Measurements from ENCODE around the gene LCNL1. TPM values are rescaled to one million over a fixed set of nuclear protein-coding genes. Genes with fewer than 3 reads are reported as not detected.

Gene LCNL1
- total RNA-seq, 4 donors from 2014 or later: 0.28 to 0.47 (median 0.36) TPM; not detected in 1

- TF ChIP-seq CTCF (IDR thresholded peaks at IDR 0.05): no peak
- ATAC-seq (ENCODE audit: low FRiP score): no peak
- DNase-seq (ENCODE audit: low spot score): no peak
Measured at GRCh38 chr9:136964833-136965422, 17.9 kb upstream of the LCNL1 start.

- DNase-seq (ENCODE audit: low spot score): no peak
- TF ChIP-seq CTCF (IDR thresholded peaks at IDR 0.05): no peak
- ATAC-seq (ENCODE audit: low FRiP score): no peak
Measured at GRCh38 chr9:136965771-136966484, 16.9 kb upstream of the LCNL1 start.

GRCh38 chr9:136968333-136969127 lies 14.3 kb upstream of the LCNL1 start:
- ATAC-seq (ENCODE audit: low FRiP score) (no peak), DNase-seq (ENCODE audit: low spot score) (no peak)
- TF ChIP-seq CTCF (IDR thresholded peaks at IDR 0.05): no peak

GRCh38 chr9:136969150-136969549 lies 13.6 kb upstream of the LCNL1 start:
- DNase-seq (ENCODE audit: low spot score): no peak
- no peak for ATAC-seq (ENCODE audit: low FRiP score)
- no peak for TF ChIP-seq CTCF (IDR thresholded peaks at IDR 0.05)

- ATAC-seq (ENCODE audit: low FRiP score) (no peak), DNase-seq (ENCODE audit: low spot score) (no peak)
- no peak for TF ChIP-seq CTCF (IDR thresholded peaks at IDR 0.05)
Measured at GRCh38 chr9:136969774-136970173, 13.0 kb upstream of the LCNL1 start.

- TF ChIP-seq CTCF (IDR thresholded peaks at IDR 0.05): no peak
Measured at GRCh38 chr9:136970361-136970760, 12.4 kb upstream of the LCNL1 start.

More at GRCh38 chr9:136970361-136970760, 12.4 kb upstream of the LCNL1 start:
- no peak for DNase-seq (ENCODE audit: low spot score)
- ATAC-seq (ENCODE audit: low FRiP score): no peak
